ENCODE measurements around the gene IFRD2. TPM values are rescaled to one million over a fixed set of nuclear protein-coding genes. Genes with fewer than 3 reads are reported as not detected.

The IFRD2 gene
- total and polyA plus RNA-seq, 9 of the 15 experiments (the other 6 are each of a cell fraction or from before 2014, with no cell fraction given): 30.5 to 115 (median 52.8) TPM

DNA sequence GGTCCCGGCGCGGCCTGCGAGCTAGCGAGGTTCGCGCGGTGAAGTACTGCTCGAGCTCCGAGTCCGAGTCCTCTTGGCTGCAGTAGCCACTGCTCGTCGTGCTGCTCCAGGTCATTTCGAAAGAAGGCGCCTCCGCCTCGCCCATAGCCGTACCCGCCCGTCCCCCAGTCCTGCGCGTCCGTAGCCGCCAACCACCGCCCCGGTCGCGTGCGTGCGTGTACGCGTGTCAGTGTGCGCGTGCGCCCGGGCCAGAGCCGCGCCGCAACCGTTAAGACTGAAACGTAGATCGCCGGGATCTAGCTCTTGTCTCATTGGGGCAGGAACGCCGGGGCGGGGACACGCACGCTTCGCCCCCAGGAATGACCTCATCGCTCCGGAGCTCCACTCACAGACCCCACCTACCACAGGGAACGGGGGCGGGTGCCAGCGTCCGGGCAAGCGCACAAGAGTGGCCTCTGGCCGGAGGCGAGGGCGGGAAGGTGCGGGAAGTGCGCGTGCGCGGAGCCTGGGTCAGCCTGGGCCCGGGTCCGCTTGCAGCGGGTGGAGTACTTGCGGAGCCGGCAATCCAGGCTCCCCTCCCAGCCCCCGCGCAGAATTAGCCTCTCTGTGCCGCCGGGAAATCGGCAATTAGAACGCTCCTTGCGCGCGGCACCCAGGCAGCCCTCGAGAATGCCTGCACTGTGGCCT lies 45.1 kb upstream of the IFRD2 start (continued):
- TF ChIP-seq EWSR1 (IDR thresholded peaks at IDR 0.05; ENCODE audit: borderline replicate concordance, low read depth, partially characterized antibody): no peak
- TF ChIP-seq ZNF224 (CRISPR knock-in tag; IDR thresholded peaks at IDR 0.05): no peak
- TF ChIP-seq SAFB (IDR thresholded peaks at IDR 0.05; ENCODE audit: borderline replicate concordance, low read depth, low read length): peak; percentile 81
- no peak for TF ChIP-seq PTTG1 (tag; IDR thresholded peaks at IDR 0.05; ENCODE audit: low read depth)
- TF ChIP-seq, protein P1, sequence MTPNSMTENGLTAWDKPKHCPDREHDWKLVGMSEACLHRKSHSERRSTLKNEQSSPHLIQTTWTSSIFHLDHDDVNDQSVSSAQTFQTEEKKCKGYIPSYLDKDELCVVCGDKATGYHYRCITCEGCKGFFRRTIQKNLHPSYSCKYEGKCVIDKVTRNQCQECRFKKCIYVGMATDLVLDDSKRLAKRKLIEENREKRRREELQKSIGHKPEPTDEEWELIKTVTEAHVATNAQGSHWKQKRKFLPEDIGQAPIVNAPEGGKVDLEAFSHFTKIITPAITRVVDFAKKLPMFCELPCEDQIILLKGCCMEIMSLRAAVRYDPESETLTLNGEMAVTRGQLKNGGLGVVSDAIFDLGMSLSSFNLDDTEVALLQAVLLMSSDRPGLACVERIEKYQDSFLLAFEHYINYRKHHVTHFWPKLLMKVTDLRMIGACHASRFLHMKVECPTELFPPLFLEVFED (CRISPR knock-in tag; conservative IDR thresholded peaks at IDR 0.05): peak; percentile 21; the same call in 1 of the 2 replicates
- TF ChIP-seq, protein P2, sequence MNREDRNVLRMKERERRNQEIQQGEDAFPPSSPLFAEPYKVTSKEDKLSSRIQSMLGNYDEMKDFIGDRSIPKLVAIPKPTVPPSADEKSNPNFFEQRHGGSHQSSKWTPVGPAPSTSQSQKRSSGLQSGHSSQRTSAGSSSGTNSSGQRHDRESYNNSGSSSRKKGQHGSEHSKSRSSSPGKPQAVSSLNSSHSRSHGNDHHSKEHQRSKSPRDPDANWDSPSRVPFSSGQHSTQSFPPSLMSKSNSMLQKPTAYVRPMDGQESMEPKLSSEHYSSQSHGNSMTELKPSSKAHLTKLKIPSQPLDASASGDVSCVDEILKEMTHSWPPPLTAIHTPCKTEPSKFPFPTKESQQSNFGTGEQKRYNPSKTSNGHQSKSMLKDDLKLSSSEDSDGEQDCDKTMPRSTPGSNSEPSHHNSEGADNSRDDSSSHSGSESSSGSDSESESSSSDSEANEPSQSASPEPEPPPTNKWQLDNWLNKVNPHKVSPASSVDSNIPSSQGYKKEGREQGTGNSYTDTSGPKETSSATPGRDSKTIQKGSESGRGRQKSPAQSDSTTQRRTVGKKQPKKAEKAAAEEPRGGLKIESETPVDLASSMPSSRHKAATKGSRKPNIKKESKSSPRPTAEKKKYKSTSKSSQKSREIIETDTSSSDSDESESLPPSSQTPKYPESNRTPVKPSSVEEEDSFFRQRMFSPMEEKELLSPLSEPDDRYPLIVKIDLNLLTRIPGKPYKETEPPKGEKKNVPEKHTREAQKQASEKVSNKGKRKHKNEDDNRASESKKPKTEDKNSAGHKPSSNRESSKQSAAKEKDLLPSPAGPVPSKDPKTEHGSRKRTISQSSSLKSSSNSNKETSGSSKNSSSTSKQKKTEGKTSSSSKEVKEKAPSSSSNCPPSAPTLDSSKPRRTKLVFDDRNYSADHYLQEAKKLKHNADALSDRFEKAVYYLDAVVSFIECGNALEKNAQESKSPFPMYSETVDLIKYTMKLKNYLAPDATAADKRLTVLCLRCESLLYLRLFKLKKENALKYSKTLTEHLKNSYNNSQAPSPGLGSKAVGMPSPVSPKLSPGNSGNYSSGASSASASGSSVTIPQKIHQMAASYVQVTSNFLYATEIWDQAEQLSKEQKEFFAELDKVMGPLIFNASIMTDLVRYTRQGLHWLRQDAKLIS (CRISPR knock-in tag; IDR thresholded peaks at IDR 0.05): peak; percentile 89
- TF ChIP-seq, protein P3, sequence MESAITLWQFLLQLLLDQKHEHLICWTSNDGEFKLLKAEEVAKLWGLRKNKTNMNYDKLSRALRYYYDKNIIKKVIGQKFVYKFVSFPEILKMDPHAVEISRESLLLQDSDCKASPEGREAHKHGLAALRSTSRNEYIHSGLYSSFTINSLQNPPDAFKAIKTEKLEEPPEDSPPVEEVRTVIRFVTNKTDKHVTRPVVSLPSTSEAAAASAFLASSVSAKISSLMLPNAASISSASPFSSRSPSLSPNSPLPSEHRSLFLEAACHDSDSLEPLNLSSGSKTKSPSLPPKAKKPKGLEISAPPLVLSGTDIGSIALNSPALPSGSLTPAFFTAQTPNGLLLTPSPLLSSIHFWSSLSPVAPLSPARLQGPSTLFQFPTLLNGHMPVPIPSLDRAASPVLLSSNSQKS (CRISPR knock-in tag; IDR thresholded peaks at IDR 0.05): no peak
- TF ChIP-seq NFIC (IDR thresholded peaks at IDR 0.05): no peak
- TF ChIP-seq POLR2B (IDR thresholded peaks at IDR 0.05; ENCODE audit: low read depth, partially characterized antibody): peak; percentile 72
- peak; percentile 43 for TF ChIP-seq TBP (optimal IDR thresholded peaks at IDR 0.05; ENCODE audit: low read depth, low read length)
- peak; percentile 65 for TF ChIP-seq SAP30 (IDR thresholded peaks at IDR 0.05; ENCODE audit: borderline replicate concordance, insufficient read depth, low read depth, low read length, poor library complexity, severe bottlenecking)
- TF ChIP-seq JUN (IDR thresholded peaks at IDR 0.05; ENCODE audit: borderline replicate concordance, low read depth, low read length): peak; percentile 87
- no peak for TF ChIP-seq JUN (CRISPR knock-in tag; IDR thresholded peaks at IDR 0.05; ENCODE audit: borderline replicate concordance)
- TF ChIP-seq GABPA (tag; conservative IDR thresholded peaks at IDR 0.05; ENCODE audit: low read depth): no peak
- TF ChIP-seq ZNF830 (CRISPR knock-in tag; IDR thresholded peaks at IDR 0.05): 0 out of 2 replicates have a peak, but pooled peaks have one; percentile 23
- peak; percentile 78 for TF ChIP-seq CCNT2 (IDR thresholded peaks at IDR 0.05; ENCODE audit: borderline replicate concordance, extremely low read depth, insufficient read length, low read depth, low read length)
- peak; percentile 44 for TF ChIP-seq TAF1 (IDR thresholded peaks at IDR 0.05; ENCODE audit: control insufficient read depth, extremely low read depth, insufficient read depth, low read length, severe bottlenecking)
